SU-DHL-6 (cell line): ENCODE results near the gene XPOT.

ENCODE experiments used
- H2AFZ ChIP-seq: fragments of 200-600 bp; sonication (generic); 2 replicates; pipeline ENCODE4 v1.6.1; 2014; ENCODE audit warnings: low read depth, mild to moderate bottlenecking, moderate library complexity, mixed read lengths, antibody characterized with exemption, low read length; ENCODE audit not compliant: severe bottlenecking
- H3F3A ChIP-seq: fragments of 200-600 bp; shearing (Covaris generic); 2 replicates; pipeline ENCODE4 v1.6.0; 2016; ENCODE audit warnings: antibody characterized with exemption, mild to moderate bottlenecking; ENCODE audit not compliant: insufficient read depth
- H3K27ac ChIP-seq: fragments of 200-600 bp; sonication (generic); 2 replicates; pipeline ENCODE4 v1.5.1; 2016; ENCODE audit warnings: low read depth, mild to moderate bottlenecking, low read length, moderate library complexity, mixed read lengths
- H3K27me3 ChIP-seq: fragments of 200-600 bp; sonication (generic), shearing (Covaris generic); 2 replicates; pipeline ENCODE4 v1.6.0; 2014; ENCODE audit warnings: mild to moderate bottlenecking, low read length
- H3K36me3 ChIP-seq: fragments of 200-600 bp; sonication (generic); 2 replicates; pipeline ENCODE4 v1.6.1; 2014; ENCODE audit warnings: mild to moderate bottlenecking, low read length, mixed read lengths
- H3K4me2 ChIP-seq: fragments of 300-600, 200-600 bp; shearing (Covaris generic), sonication (generic); 2 replicates; pipeline ENCODE4 v1.6.0; 2014; ENCODE audit warnings: low read length, low read depth, mild to moderate bottlenecking; ENCODE audit not compliant: poor library complexity, severe bottlenecking
- H3K4me3 ChIP-seq: fragments of 200-600 bp; sonication (generic); 2 replicates; pipeline ENCODE4 v1.5.1; 2014; ENCODE audit warnings: antibody characterized with exemption, low read length, mild to moderate bottlenecking, mixed read lengths; ENCODE audit not compliant: insufficient read depth, poor library complexity, severe bottlenecking
- H3K79me2 ChIP-seq: fragments of 200-600 bp; sonication (generic); 2 replicates; pipeline ENCODE4 v1.6.1; 2014; ENCODE audit warnings: mild to moderate bottlenecking, low read length, moderate library complexity; ENCODE audit not compliant: insufficient read depth
- H3K9ac ChIP-seq: fragments of 200-600 bp; sonication (generic); 2 replicates; pipeline ENCODE4 v1.7.0; 2014; ENCODE audit warnings: mild to moderate bottlenecking, low read length
- H3K9me2 ChIP-seq: fragments of 200-600 bp; sonication (generic); replicated peaks from 2 replicates; pipeline ENCODE4 v1.6.1; 2014; ENCODE audit warnings: low read length; ENCODE audit not compliant: insufficient read depth
- H3K9me3 ChIP-seq: fragments of 200-600 bp; sonication (generic); 2 replicates; pipeline ENCODE4 v1.6.1; 2014; ENCODE audit warnings: low read length, mixed read lengths; ENCODE audit not compliant: insufficient read depth
- H4K20me1 ChIP-seq: fragments of 200-600 bp; sonication (generic); 2 replicates; pipeline ENCODE4 v1.6.1; 2014; ENCODE audit warnings: low read depth, mild to moderate bottlenecking, antibody characterized with exemption, low read length, moderate library complexity, mixed read lengths
- EZH2phosphoT487 ChIP-seq: fragments of 200-600 bp; sonication (generic), shearing (Covaris generic); conservative IDR thresholded peaks from 2 replicates; pipeline ENCODE4 v1.6.1; 2018; ENCODE audit warnings: mild to moderate bottlenecking, antibody characterized with exemption, low read length, moderate library complexity, mixed read lengths
- TF ChIP-seq, protein P1 (sequence below): fragments of 200-600 bp; sonication (generic); IDR thresholded peaks from one replicate; pipeline ENCODE4 v1.5.1; 2017; ENCODE audit warnings: antibody characterized with exemption, mild to moderate bottlenecking, low read length, moderate library complexity; ENCODE audit not compliant: insufficient read depth, poor library complexity, severe bottlenecking

Gene XPOT

DNA sequence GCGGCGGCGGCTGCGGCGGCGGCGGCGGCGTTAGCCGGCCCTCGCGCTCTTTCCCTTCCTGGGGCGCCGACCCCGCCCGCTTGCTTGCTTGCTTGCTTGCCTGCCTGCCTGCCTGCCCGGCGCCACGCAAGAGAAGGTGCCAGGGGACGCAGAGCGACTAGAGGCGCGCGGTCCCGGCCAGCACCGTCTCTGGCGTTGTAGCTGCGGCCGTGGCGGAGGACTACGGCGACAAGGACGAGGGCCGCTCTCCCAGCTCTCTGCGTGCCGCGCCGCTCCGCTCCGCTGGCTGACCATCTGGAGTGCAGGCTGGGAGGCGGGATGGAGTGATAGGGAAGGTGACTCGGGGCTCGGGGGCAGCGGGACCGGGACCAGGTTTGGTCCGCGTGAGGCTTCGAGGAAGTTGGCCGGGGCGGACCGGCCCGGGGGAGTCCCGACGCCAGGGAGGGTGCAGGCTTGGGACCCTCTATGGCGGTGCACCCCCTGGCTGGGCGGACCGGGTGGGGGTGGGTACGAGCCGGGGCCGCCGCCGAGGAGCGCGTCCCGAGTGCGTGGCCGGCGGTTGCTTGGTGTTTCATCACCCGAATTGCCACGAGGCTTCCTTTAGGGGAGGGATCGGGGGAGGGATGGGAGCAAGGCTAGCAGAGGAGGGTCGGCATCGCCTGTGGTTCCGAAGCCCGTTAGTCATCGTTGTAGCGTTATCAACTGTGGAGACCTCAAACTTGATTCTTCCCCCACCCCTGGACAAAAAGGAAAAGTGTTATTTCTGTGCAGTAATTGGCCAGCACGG lies 471 bp downstream of the XPOT start:
- Histone ChIP-seq H3K36me3 (peaks cover 5% of the 10 kb centered on the region), H3F3A (peaks cover 8% of the 10 kb centered on the region), H4K20me1 (no peaks in the 10 kb centered on the region), H3K27me3 (no peaks in the 10 kb centered on the region), H3K27ac (peak overlapping the region; percentile 91), H3K9ac (peak overlapping the region; percentile 100), H3K4me2 (peak overlapping the region; percentile 76), H2AFZ (peak overlapping the region; percentile 96), H3K9me2 (no peaks in the 10 kb centered on the region), H3K79me2 (peaks cover 52% of the 10 kb centered on the region), H3K4me3 (peak overlapping the region; percentile 89), H3K9me3 (no peaks in the 10 kb centered on the region)
- TF ChIP-seq, protein P1, sequence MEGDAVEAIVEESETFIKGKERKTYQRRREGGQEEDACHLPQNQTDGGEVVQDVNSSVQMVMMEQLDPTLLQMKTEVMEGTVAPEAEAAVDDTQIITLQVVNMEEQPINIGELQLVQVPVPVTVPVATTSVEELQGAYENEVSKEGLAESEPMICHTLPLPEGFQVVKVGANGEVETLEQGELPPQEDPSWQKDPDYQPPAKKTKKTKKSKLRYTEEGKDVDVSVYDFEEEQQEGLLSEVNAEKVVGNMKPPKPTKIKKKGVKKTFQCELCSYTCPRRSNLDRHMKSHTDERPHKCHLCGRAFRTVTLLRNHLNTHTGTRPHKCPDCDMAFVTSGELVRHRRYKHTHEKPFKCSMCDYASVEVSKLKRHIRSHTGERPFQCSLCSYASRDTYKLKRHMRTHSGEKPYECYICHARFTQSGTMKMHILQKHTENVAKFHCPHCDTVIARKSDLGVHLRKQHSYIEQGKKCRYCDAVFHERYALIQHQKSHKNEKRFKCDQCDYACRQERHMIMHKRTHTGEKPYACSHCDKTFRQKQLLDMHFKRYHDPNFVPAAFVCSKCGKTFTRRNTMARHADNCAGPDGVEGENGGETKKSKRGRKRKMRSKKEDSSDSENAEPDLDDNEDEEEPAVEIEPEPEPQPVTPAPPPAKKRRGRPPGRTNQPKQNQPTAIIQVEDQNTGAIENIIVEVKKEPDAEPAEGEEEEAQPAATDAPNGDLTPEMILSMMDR, result no peak
- TF ChIP-seq EZH2phosphoT487, result no peak

DNA sequence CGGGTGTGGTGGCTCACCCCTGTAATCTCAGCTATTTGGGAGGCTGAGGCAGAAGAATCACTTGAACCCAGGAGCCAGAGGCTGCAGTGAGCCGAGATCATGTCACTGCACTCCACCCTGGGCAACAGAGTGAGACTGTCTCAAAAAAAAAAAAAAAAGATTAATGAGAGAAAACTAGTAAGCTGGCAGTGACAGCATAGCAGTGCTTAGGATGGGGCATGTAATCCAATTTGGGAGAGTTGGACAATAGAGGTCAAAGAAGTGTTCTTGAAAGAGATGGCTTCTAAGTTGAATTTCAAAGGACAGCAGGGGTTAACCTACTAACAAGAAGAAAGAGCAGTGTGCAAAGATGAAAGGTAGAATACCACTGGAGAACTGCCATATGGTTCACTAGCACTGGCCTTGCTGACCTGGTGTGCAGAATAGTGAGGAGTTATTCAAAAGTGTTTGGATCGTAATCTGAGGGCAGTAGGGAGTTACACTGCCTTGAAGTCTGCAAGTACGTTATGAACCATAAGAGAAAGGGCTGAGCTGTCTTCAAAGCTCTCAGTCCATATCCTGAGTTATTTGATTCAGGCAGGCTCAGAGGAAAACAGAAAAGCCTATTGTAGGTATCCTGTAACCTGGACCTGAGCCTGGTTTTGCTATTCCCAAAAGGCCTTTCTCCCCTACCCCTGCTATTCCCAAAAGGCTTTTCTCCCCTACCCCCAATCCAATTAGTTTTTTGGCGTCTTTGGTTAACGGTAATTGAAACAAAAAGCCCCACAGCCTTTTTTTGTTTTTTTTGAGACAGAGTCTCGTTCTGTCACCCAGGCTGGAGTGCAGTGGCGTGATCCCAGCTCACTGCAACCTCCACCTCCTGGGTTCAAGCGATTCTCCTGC lies 3.4 kb downstream of the XPOT start:
- H4K20me1 ChIP-seq, result 0 out of 2 replicates have a peak, but pooled peaks cover 3% of the 10 kb centered on the region
- H3K9me2 ChIP-seq, result no peaks in the 10 kb centered on the region
- peaks cover 26% of the 10 kb centered on the region for H3K36me3 ChIP-seq
- H2AFZ ChIP-seq, result no peak overlapping the region
- H3K4me3 ChIP-seq, result no peak overlapping the region
- no peak overlapping the region for H3K4me2 ChIP-seq
- no peak overlapping the region for H3K27ac ChIP-seq
- no peaks in the 10 kb centered on the region for H3K9me3 ChIP-seq
- TF ChIP-seq, protein P1, result no peak
- TF ChIP-seq EZH2phosphoT487, result no peak
- peaks cover 8% of the 10 kb centered on the region for H3F3A ChIP-seq
- H3K9ac ChIP-seq, result no peak overlapping the region
- no peaks in the 10 kb centered on the region for H3K27me3 ChIP-seq
- H3K79me2 ChIP-seq, result peaks cover 68% of the 10 kb centered on the region

DNA sequence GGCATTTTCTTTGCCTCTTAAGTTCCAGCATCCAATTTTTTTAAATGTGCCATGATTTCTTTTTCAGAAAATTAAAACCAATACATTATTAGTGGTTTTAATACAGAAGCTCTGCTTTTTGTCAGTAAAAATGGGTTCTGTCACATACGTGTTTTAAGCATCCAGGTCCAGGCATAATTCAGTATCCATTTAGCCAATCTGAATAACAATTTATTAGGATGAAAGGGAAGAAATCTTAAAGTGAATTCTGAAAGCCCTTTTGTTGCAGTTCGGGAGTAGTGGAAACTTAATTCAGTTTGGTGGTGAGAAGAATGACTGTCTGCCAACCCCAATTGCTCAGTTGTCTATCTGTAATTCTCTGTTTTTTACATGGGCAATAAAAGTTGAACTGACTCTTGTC lies 7.2 kb downstream of the XPOT start:
- Histone ChIP-seq H3K79me2 (peaks cover 61% of the 10 kb centered on the region), H3K27me3 (no peaks in the 10 kb centered on the region), H3K4me3 (no peak overlapping the region), H3F3A (no peaks in the 10 kb centered on the region), H3K9me3 (no peaks in the 10 kb centered on the region), H4K20me1 (0 out of 2 replicates have a peak, but pooled peaks cover 3% of the 10 kb centered on the region), H3K27ac (no peak overlapping the region), H3K9ac (no peak overlapping the region), H3K9me2 (no peaks in the 10 kb centered on the region), H3K36me3 (peaks cover 61% of the 10 kb centered on the region), H3K4me2 (no peak overlapping the region), H2AFZ (no peak overlapping the region)
- no peak for TF ChIP-seq EZH2phosphoT487
- TF ChIP-seq, protein P1, result no peak
